ENCODE results near the gene NOC4L.
"Not testable (repeated sequence)": the region's sequence is repeated elsewhere in the genome, so short reads cannot be mapped to it uniquely, and the experiment has no call there.

The NOC4L gene

DNA sequence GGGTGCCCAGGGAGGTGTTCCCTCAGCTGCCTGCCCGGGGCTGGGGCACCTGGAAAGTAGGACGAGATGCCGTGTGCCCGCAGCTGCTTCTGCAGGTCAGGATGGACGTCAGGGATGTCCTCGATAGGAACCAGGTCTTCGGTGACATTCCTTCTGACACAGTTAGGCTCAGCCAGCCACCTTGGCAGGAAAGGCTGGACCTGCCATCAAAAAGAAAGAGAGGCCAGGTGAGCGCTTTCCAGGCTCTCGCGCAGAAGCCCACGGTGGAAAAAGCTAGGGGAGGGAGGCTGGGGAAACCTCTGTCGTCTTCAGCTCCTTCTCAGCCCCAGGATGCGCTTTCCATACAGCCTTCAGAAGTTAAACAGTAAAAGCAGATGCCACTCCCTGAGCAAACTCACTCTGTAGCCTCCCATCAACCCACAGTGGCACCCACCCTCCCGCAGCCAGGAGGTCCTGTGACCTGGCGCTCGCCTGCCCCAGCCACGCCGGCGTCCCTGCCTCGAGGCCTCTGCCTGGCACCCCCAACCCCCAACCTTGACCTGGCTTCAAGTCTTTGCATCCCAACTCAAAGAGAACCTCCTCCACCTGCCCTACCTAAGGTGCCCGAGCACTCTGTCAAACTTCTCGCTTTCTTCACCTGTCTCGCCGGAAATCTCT lies 1.4 kb upstream of the NOC4L start:
- DNase-seq (ENCODE audit: low read depth): no peak

DNA sequence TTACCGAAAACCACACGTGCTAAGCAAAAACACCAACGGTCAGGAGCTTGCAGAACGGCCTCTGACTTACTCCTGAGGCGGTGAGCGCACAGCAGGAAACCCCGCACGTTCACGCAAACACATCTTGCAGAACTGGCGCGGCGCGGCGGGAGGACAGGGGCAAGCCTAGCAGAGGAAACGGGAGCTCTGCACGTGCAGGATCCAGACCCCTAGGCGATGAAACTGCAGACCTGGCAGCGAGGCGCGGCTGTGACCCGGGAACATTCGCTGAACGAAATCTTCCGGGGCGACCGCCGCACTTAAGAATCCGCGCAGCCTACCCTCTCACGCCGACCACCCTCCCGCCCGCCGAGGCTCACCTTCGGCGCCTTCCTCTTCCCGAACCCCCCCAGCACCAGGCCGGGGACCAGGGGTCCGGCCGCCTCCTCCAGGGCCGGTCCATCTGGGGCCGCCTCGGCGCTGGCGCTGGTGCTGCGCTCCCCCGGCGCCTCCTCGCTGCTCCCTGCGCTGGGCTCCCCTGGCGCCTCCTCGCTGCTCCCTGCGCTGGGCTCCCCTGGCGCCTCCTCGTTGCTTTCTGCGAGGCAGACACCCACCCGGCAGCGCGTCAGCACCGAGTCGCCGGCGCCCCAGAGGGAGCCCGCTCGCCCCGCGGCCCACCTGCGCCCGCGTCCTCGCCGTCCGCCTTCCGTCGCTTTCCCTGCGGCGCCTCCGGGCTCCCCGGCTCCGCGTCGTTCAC lies 753 bp upstream of the NOC4L start:
- DNase-seq (ENCODE audit: low read depth): peak; percentile 6

DNA sequence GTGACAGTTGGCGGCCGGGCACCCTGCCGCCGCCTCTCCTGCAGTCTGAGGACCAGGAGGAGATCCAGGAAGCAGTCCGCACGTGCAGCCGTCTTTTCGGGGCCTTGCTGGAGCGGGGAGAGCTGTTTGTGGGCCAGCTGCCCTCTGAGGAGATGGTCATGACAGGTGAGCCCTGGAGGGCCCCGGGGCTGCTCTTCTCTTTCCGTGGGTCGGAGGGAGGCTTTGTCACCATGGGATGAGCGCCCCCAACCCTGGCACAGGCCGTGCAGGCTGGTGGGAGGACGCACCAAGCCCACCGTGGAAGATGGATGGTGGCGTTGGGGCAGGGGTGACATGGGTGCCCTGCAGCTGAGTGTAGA lies 532 bp downstream of the NOC4L start:
- DNase-seq (ENCODE audit: low read depth): no peak

DNA sequence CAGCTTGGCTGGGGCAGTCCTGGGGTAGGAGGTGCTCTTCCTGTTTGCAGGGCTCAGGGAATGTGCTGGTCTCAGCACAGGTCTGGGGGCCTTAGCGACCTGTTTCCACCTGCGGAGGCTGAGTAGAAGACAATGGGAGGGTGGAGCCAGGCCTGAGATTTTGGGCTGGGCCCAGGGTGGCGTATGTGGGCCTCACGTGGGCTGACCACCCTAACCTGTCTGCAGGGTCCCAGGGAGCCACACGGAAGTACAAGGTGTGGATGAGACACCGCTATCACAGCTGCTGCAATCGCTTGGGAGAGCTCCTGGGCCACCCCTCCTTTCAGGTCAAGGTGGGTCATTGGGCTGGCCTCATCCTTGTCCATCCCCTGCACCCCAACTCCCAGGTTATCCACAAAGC lies 1.1 kb downstream of the NOC4L start:
- DNase-seq (ENCODE audit: low read depth): no peak

DNA sequence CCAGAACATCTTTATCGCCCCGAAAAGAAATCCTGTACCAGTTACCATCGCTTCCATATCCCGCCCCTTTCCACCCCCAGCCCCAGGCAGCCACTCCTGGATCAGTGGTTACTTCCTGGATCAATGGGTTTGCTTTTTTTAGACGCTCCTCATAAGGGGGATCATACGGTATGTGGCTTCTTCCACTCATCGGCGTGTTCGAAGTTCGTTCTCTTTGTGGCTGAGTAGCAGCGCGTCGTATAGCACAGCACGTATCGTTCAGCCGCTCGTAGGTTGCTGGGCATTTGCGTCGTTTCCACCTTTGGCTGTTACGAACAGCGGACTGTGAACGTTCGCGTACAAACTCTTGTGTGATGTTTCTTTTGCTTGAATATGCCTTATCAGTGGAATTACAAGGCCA lies 1.8 kb downstream of the NOC4L start:
- no peak for DNase-seq (ENCODE audit: low read depth)

DNA sequence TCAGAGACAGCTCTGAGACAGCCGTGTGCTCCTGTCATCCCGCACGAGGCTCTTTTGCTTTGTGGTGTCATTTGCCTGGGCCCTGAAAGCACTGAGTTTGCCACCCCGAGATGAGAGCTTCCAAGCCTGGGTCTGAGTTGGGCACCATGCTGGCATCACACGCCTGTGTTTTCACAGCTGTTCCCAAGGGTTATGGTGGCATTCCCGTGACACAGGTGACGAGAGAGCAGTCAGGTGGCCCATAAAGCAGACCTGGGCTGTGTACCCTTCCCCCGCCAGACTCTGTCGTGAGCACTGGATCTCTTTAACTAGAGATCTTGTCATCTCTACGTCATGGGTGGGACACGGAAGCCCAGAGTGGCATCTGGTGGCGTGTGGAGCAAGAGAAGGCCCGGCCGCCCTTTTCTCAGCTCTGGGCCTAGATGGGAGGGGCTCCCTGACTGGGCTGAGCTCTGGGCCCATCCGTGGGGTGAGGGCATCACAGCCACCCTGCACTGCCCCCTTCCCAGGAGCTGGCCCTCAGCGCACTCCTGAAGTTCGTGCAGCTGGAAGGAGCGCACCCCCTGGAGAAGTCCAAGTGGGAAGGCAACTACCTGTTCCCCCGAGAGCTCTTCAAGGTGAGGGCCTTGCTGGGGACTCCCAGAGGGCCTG lies 2.6 kb downstream of the NOC4L start:
- no peak for DNase-seq (ENCODE audit: low read depth)

DNA sequence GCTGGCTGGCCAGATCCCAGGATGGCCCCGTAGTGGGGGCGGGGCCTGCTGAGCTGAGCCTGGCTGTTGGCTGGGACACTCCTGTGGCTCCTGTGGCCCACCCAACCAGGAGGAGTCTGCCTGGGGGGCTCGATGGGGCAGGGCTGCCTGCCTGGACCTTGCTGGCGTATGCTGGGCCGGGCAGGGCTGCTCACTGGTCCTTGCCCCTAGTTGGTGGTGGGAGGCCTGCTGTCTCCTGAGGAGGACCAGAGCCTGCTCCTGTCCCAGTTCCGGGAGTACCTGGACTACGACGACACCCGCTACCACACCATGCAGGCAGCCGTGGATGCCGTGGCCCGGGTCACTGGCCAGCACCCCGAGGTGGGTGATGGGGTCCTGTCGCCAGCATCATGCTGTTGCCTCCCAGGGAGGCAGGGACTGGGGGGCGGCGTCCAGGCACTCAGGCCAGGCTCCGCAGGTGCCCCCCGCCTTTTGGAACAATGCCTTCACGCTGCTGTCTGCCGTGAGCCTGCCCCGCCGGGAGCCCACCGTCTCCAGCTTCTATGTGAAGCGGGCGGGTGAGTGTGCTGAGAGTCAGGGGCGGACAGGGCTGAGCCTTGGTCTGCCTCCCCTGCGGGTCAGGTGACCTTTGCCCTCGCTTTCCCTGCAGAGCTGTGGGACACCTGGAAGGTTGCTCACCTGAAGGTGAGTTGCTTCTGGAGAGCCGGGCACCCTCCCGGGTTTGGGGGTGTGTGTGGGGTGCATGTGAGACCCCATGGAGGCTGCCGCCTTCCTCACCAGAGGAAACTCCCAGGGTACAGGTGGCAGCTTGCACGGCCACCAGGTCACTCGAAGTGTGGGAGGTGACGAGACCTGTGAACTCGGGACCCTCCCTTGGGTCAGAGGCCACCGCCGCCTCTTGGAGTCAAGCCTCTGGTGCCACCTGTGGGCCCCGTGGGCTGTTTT lies 3.4 kb downstream of the NOC4L start:
- DNase-seq (ENCODE audit: low read depth): no peak

DNA sequence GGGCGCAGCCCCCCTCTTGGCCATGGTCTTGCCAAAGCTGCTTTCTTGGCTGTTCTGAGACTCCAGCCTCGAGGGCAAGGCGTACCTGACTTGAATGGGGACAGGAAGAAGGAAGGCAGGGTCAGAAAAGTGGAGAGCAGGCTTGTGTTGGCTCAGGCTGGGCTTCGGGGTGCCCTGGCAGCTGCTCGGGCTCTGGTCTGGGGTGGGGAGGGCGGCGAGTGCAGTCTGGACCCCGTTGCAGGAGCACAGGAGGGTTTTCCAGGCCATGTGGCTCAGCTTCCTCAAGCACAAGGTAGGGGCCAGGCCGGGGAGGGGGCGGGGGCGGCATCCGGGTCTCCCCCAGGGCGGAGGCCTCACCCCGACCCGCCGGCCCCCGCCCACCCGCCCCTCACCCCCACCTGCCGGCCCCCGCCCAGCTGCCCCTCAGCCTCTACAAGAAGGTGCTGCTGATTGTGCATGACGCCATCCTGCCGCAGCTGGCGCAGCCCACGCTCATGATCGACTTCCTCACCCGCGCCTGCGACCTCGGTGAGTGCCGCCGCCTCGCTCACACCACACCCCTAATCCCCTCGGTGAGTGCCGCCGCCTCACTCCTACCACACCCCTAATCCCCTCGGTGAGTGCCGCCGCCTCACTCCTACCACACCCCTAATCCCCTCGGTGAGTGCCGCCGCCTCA lies 4.2 kb downstream of the NOC4L start:
- no peak for DNase-seq (ENCODE audit: low read depth)

DNA sequence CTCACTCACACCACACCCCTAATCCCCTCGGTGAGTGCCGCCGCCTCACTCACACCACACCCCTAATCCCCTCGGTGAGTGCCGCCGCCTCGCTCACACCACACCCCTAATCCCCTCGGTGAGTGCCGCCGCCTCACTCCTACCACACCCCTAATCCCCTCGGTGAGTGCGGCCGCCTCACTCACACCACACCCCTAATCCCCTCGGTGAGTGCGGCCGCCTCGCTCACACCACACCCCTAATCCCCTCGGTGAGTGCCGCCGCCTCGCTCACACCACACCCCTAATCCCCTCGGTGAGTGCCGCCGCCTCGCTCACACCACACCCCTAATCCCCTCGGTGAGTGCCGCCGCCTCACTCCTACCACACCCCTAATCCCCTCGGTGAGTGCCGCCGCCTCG lies 5.3 kb downstream of the NOC4L start:
- not testable (repeated sequence) for DNase-seq (ENCODE audit: low read depth)

DNA sequence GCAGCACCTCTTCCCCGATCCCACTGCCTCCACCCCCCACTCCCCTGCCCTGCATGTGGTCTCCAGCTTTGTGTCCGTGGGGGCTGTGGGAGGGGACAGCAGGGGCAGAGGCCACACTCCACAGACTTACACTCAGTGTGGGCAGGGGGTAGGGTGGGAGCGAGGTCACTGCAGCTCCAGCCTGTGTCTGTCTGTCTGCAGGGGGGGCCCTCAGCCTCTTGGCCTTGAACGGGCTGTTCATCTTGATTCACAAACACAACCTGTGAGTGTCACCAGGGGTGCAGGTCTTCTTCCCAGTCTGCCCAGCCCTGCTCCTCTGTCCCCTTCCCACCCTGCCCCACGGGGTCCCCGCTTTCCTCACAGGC lies 6.5 kb downstream of the NOC4L start:
- no peak for DNase-seq (ENCODE audit: low read depth)

DNA sequence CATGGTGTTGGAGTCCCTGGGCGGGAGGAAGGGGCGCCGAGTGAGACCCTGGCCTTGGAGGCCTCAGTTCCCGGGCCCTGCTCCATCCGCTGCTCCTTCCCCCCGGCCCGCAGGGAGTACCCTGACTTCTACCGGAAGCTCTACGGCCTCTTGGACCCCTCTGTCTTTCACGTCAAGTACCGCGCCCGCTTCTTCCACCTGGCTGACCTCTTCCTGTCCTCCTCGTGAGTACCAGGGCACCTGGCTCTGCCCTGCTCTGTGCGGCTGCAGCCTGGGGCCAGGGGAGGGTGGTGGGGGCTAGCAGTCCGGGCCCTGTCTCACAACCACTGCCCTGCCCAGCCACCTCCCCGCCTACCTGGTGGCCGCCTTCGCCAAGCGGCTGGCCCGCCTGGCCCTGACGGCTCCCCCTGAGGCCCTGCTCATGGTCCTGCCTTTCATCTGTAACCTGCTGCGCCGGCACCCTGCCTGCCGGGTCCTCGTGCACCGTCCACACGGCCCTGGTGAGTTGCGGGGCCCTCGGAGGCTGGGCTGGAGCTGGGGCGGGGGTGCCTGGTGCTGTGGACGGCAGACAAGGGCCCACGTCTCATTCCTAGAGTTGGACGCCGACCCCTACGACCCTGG lies 7.0 kb downstream of the NOC4L start:
- DNase-seq (ENCODE audit: low read depth): no peak

DNA sequence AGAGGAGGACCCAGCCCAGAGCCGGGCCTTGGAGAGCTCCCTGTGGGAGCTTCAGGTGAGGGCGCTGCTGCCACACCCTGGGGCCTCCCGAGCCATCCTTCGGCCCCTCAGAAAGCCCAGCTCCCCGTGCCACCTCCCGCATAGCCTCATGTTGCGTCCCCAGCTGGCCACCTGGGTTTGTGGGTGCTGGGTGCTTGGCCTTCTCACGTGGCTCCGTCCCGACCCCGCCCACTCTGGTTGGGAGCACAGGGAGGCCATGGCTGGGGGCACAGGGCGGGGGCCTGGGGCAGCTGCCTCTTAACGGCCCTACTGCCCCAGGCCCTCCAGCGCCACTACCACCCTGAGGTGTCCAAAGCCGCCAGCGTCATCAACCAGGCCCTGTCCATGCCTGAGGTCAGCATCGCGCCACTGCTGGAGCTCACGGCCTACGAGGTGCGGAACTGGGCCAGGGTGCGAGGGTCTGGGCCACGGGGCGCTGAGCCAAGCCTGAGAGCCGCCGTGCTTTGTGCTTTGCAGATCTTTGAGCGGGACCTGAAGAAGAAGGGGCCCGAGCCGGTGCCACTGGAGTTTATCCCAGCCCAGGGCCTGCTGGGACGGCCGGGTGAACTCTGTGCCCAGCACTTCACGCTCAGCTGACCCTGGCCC lies 7.6 kb downstream of the NOC4L start:
- no peak for DNase-seq (ENCODE audit: low read depth)

DNA sequence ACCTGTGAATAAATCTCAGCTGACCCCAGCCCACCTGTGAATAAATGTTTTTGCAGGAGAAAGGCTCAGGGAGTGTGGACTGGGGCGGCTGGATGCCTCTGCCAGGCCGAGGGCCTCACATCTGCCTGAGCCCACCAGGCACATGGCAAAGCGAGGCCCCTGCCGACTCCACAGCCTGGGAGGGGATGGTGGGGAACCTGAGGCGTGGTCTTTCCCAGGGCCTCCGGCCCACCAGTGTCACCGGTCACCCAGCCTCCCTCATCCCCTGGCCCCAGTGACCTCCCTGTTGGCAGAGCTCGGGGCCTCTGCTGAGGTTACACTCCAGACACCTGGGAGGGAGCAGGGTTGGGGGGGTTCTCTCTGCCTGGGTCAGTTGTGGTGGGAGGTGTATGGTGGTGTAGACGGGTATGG lies 8.2 kb downstream of the NOC4L start:
- no peak for DNase-seq (ENCODE audit: low read depth)

DNA sequence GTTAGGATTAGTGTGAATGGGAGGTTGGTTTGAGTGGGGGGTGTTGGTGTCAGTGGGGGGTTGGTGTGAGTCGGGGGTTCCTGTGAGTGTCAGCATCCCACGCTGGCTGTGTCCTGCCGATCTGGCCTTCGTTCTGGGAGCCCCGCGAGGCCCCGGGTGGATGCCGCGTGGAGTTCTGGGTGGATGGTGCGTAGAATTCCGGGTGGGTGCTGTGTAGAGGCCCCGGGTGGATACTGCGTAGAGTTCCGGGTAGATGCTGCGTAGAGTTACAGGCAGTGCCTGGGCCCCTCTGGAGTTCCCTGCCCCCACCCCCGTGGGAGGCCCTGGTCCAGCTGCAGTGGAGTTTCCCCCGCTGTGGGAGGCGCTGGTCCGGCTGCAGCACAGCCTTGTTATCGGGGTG lies 8.7 kb downstream of the NOC4L start:
- no peak for DNase-seq (ENCODE audit: low read depth)

DNA sequence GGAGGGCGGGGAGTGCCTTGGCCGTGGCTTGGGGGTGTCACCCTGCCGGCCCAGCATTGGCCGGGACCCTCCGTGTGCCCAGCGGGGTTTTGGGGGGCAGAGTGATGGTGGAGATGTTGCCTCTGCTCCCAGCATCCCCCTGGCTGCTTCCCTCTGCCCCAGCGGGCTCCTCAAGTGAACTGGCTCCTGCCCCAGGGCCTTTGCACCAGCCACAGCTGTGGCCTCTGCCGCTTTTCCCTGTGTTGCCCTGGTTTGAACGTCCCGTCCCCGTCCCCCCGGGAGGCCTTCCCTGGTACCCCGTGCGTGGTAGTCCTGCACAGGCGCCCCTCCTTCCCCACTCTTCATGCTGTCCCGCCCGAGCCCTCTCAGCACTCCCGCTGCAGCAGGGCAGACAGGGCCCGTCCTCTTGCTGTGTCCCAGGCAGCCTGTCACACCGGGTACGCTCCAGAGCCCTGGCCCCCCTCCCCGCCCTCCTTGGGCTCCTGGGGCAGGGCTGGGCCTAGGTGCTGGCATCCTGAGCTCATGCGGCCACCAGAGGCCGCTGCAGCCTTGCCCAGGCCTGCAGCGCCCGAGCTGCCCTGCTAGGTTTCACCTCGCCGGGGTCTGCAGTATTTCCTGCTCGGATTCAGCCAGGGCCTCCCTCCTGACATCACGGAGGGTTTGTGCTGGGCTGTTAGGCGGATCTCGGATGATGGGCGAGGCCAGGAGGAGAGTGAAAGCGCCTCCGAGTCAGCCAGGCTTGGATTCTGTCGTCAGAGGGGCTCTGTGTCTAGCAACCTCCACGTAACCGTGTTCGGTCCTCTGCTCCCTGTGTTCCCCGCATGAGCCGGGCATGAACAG lies 9.5 kb downstream of the NOC4L start:
- peak; percentile 44 for DNase-seq (ENCODE audit: low read depth)

DNA sequence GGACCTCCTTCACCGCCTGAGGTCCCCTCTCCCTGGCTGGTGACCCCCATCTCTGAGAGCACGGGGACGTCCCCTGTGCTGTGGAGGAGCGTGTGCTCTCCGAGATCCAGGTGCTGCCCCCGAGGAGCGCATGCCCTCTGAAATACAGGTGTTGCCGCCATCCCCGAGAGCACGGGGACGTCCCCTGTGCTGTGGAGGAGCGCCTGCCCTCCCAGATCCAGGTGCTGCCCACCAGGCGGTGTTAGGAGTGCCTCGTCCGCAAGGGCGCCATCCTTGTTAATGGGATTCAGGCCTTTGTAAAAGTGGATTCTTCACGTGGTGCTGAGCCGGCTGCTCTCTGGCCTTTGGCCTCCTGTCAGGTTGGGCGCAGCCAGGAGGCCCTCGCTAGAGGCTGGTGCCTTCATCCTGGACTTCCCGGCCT lies 10.1 kb downstream of the NOC4L start:
- DNase-seq (ENCODE audit: low read depth): no peak

DNA sequence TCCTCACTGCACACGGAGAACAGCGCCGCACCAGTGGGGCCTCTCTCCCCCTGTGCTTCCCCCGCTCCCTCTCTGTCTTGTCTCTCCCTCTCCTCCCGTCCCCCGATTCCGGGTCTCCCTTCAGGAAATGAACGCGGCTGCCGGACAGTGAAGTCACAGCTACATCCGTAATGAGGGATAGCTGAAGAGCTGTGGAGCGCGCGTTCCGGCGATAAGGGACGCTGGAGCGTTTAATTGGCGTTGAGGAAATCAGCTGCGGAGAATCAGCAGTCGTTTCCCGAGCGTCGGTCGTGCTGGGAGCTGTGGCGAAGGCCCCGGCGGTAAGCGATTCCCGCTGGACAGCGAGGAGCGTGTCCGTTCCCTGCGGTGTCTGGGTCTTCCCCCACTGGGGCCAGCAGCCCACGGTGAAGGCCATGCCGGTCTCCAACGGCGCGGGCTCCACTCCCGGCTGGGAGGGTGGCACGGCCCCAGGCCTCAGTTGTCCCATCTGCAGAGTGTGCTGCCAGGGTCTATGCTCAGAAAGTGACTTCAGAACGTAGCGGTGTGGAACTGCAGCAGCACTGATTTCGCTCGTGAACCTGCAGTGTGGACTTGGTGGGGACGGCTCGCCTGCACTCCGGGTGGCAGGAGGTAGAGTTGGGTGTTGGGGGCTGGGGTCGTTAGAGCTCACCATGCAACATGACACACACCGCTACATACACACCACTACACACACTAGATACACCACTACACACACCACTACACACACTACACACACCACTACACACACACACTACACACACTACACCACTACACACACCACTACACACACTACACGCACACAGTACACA lies 10.9 kb downstream of the NOC4L start:
- DNase-seq (ENCODE audit: low read depth): no peak

DNA sequence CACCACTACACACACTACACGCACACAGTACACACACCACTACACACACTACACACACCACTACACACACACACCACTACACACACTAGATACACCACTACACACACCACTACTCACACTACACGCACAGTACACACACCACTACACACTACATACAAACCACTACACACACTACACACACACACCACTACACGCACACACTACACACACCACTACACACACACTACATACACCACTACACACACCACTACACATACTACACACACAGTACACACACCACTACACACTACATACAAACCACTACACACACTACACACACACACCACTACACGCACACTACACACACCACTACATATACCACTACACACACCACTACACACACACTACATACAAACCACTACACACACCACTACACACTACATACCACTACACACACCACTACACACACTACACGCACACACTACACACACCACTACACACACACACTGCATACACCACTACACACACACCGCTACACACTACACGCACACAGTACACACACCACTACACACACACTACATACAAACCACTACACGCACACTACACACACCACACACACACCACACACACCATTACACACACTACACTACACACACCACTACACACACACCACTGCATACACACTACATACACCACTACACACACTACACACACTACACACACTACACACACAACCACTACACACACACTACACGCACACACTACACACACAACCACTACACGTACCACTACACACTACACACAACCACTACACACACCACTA lies 11.7 kb downstream of the NOC4L start:
- no peak for DNase-seq (ENCODE audit: low read depth)

Data from stimulated activated CD8-positive, alpha-beta memory T cell treated with anti-CD3 and anti-CD28 coated beads, Interleukin-12 subunit alpha, Interleukin-12 subunit beta, amount 100 ng/mL, for 1 hour (primary cell).